OCI-LY7 (cell line): ENCODE measurements around the gene RPL29.

ENCODE experiments used
- CTCF ChIP-seq: fragments of 200-600 bp; sonication (generic); conservative IDR thresholded peaks from 2 replicates; pipeline ENCODE4 v1.5.1; 2014; ENCODE audit warnings: mild to moderate bottlenecking, antibody characterized with exemption, low read length, moderate library complexity, mixed read lengths
- EZH2phosphoT487 ChIP-seq: fragments of 200-600 bp; sonication (generic); IDR thresholded peaks from 2 replicates; pipeline ENCODE4 v1.6.1; 2018; ENCODE audit warnings: low read depth, borderline replicate concordance, mild to moderate bottlenecking, mixed run types, antibody characterized with exemption, low read length, moderate library complexity, mixed read lengths

- no peak for TF ChIP-seq CTCF
- TF ChIP-seq EZH2phosphoT487: no peak
Observed at GRCh38 chr3:51994530-51994929, 1.2 kb downstream of the RPL29 start.
